HL-60/S4 (cell line): ENCODE data around the gene CTNNA3.

Experiments
- in situ Hi-C: fragments of 300-500 bp; cut with MboI; formaldehyde crosslinking; loops from 2 replicates; pipeline ENCODE4 v1.14.3; 2022; ENCODE audit warnings: low sequenced_read_pairs

CTNNA3 gene

DNA sequence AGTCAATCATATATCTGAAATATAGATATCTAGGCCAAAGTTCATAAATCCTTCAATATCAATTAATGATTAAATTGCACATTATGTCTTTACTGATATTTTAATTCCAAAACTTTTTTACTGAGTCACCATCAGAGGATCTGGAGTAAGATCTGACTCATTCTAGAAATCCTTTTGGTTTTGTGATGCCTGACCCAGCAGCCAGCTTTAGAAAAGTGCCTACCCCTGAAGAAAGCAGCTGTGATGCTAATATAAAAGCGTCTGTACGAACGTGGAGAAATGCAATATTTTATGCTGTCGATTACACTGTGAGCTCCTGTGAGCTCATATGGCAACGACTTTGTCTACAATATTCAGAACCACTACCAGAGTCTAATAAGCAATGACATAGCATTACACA, 912.7 kb downstream of the CTNNA3 start:
- in situ Hi-C loops = no loop called here

DNA sequence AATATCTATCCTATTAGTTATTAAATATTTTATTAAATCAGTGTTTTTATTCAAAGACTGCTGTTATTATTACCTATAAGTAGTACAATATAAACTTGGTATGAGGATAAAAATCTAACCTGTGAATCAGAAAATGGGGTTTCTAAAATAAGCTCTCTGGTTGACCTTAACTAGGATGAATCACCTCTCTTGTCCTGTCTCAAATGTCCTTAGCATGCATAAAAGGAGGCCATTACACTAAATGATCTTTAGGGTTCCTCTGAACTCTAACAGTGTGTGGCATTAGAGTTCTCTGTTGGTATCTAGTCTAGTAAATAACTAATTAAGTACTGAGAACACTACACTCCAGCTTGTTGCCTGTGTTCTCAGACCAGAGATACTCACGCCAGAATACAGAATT, 913.2 kb downstream of the CTNNA3 start:
- in situ Hi-C loops = no loop called here

DNA sequence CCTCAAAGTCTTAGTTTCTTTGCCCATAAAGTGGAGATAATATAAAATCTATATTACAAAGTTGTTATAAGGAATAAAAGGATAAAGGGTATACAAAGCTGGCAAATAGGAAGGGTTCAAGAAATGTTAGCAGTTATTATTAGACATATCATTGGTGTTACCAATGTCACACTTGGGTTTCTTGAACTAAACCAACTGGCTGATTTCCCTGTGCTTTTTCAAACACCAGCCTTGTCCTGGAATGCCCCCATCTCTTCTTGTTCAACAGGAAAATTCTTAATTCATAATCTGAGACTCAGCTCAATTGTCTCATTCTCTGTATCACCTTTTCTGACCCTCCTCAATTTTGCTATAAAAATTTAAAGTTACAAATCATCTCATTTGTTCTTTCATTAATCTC, 913.9 kb downstream of the CTNNA3 start:
- in situ Hi-C loops = no loop called here

DNA sequence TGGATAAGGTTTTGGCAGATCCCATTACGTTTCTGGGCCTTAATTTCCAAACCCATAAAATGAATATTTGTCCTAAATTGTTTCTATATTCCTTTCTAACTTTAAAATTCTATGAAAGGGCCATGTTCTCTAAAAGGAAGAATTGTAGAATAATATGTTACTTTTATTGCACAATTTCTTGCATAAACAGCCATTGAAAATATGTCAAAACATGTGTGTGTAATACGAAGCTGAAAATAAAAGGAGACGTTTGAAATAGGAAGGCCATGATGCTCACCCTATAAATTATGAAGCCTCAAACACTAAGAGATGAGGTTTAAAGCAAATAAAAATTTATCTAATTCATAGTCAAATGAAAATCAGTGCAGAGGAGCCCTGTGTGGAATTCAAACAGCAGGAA, 915.2 kb downstream of the CTNNA3 start:
- in situ Hi-C loops = no loop called here

DNA sequence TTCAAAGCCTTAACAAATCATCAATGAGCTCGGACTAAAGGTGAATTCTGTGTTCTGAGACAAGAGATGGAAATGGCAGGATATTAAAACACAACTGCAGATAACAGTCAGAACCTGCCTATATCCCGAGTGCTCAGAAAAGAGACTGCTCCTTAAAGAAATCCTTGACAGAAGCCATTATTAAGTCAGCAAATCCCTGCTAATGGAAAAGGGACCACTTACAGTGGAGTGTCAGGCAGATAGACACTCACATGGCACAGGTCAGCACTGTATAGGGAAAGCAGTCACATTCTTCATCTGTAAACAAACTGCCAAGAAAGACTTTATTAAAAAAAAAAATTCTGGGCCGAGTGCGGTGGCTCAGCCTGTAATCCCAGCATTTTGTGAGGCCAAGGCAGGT, 917.6 kb downstream of the CTNNA3 start:
- in situ Hi-C loops = no loop called here

DNA sequence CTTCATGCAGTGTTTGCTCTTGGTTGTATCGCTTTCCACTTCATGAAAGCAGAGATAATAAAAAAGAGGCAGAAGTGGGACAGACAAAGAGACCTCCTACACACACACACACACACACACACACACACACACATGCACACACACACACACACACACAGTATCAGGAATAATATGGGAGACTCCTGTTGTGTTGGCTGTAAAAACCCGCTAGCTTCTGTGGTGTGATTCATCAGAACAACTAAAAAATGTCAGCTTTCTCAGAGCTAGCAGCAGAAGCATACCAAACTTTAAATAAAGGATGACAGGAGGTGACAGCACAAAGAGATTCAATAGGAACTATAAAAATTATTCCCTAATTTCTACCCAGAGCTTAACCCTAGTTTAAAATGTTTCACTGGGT, 918.3 kb downstream of the CTNNA3 start:
- in situ Hi-C loops = no loop called here

DNA sequence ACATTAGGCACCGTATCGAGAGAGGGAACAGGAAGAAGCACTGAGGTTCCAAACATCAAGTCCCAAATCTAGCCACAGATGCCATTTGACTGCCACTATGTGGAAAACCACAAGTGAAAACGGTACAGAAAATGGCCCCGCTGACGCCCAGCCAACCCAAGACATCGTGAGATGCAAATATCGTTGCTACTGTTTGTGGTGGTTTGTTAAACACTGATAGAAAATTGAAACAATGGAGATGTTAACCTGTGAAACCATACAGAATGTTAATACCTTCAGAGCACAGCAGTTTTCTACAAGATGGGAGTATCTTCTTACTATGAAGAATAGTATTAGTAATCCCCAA, 922.5 kb downstream of the CTNNA3 start:
- in situ Hi-C loops = no loop called here

DNA sequence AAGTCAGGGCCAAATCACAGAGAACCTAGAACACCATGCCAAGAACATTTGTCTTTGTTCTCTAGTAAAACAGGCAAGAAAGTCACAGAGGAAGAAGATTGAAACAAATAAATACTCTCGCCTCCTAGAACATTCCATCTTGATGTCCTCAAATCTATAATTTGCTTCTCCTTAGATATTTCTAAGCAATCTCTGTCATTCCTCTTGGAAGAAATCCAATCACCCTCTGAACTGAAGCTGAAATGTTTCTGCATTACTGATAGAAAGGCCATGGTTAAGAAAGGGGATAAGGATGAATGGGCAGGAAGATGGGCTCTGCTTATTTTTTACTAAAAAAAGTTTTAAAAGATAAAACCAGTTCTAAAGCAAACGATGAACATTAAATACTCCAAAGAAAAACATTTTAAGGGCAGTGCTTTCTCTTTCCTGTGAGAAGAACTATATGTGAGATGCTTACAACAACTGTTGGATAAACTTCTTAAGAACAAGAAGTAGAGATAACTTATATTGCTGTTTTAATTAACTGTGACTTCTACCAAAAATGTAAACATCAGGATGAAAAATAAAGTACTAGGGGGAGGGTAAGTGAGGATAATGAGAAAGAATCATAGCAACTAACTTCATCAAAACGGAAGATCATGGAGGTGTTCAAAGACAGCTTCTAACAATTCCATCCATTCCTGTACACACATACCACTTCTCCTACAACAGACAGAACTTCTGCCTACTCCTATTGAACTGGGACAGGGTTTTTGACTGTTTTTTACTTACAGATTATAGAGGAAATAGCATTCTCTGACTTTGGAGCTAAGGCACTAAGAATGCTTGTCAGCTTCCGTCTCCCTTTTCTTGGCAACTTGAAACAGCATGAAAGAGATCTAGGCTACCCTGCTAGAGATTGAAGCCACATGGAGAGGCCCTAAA, 923.2 kb downstream of the CTNNA3 start:
- in situ Hi-C loops = no loop called here

DNA sequence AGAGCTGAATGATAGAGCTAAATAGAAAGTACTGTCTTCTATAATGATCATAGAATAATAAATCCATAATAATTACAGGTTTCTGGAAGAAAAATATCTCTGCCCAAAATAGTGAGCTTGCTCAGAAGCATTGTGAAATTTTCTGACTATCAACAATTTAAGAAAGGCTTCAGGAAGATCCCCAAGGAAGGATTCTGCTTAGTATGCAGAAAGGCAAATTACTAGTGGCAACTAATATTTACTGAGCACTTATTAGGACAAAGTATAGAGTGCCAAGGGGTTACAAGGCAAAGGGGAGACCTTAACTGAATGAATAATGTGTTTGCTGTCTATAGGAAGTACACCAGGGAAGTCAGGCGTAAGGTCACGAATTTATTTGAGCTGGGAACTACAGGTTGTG, 928.3 kb downstream of the CTNNA3 start:
- in situ Hi-C loops = no loop called here

DNA sequence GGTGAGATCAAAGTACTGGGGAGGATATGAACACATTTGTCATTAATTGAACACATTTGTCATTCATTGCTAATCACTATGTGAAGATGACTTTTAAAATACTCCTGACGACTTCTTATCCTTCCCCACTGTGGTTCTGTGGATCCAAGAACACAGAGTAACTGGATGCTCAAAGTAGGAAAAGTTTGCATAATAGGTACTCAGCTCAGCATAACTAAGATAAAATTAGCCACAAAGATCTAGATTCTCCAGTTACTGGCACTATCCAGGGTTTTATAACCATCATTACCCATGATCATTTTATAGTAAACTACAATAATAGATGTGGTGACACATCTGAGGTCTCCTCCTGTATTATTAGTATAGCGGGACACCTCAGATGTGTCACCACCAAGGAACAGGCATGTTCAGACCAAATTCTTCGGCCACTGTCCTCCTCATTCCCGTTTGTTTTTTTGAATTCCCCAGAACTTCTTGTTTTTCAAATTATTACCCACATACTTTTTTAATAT, 933.7 kb downstream of the CTNNA3 start:
- in situ Hi-C loops = no loop called here

DNA sequence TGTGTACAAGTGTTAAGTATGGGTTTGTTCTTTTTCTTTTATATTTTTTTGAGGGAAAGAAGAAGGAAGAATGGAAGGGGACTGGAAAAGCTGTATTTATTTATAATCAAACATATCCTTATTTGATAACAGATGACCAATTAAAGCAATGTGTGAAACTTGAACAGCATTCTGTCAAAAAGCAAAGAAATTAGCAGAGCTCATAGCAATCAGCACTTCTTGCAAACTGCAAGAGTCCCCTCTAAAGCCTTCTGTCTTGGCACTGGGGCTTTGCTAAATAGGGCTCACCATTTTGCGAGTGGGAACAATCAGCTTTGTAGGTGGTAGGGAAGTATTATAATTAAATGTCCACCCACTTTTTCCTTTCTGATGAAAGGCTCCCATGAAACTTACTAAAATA, 935.1 kb downstream of the CTNNA3 start:
- in situ Hi-C loops = no loop called here

DNA sequence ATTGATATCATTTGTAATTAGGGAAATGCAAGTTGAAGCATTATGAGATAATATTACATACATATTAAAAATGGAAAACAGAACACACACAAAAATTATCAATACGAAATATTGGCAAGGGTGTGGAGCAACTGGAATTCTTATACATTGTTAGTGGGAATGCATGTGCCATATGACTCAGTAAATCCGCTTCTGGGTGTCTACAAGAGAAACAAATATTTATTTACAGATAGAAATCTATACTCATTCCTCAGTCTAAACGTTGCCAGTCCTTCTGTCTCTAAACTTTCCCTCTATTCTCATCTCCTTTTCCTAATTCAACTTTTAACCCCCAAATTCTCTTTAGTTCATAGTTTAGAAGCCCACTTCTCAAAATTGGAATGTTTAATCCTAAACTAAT, 940.5 kb downstream of the CTNNA3 start:
- in situ Hi-C loops = no loop called here

DNA sequence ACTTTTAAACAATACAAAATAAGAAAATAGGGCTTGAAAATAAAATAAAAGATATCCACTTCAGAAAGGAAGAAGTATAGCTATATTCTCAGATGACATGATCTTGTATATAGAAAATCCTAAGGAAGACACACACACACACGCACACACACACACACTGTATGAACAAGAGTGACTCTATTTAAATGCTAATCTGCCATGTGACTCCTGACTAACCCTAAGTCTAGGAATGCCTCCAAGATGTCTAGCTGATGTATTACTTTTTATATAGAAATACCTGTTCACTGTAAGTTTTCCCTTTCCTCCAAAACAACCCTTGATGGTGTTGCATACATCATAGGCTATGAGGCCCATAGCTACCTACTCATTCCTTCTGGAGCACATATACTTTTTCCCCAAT, 943.3 kb downstream of the CTNNA3 start:
- in situ Hi-C loops = no loop called here

DNA sequence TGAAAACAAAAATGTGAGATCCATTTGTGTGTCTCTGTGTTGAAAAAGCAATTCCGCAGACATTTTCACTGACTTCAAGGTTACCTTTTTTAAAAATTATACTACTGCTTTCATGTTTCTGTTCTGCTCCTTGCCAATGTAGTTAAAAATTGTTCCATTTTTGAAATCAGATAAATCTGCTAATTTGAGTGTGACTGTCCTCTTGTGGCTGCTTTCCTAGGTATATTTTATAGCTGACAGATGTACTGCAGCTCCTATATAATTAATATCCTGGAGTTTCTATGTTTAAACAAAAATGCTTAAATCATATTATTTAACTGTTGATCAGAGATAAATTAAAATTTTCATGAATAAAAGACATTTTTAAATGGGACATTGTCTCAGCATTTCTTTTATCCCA, 947.8 kb downstream of the CTNNA3 start:
- in situ Hi-C loops = no loop called here

DNA sequence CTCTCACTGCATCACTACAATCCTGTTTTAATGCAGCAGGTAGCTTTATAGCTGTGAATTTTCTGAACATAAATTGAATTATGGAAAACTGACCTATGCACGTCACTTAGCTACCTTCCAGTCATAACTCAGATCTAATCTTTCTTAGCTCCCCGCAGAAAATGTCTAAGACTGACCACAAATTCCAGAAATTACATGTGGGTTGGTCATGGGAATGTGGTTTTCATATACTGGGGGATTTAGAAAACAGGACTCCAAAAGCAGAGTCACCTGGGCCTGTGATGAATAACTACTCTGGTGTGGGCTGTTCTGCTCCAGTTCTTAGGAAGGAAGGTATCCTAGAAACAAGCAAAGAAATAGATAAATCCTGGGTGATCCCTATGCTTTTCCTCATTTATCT, 948.5 kb downstream of the CTNNA3 start:
- in situ Hi-C loops = no loop called here

DNA sequence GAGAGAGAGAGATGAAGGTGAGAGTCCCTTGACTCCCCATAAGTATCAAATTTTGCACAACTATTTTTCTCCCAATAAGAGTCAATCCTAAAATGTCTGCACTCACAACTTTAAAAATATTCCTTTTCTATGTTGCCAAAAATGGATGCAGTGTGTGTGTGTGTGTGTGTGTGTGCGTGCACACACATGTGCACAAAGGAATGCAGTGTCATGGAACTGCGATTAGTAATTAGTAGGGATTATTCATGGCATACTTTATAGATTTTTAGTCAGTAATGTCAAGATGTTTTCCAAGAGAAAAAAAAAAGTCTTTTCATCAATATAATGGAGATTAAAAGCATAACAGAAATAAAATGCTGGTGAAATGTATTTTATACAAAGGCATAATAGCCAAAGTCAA, 949.3 kb downstream of the CTNNA3 start:
- in situ Hi-C loops = no loop called here

DNA sequence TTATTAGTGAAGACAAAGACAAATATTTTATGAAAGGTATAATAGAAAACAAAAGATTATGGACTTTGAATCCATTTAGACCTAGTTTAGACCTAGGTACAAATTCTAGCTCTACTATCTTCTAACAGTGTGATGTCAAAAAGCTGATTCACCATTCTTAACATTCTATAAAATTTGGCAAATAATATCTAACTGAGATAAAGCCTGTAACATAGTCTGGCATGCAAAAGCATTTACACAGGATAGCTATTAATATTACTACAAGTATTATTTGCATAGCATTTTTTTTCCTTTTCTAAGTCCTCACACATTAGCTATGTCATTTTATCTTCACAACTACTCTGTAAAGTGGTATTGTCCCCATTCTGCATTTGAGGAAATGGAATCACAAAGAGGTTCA, 949.7 kb downstream of the CTNNA3 start:
- in situ Hi-C loops = no loop called here

DNA sequence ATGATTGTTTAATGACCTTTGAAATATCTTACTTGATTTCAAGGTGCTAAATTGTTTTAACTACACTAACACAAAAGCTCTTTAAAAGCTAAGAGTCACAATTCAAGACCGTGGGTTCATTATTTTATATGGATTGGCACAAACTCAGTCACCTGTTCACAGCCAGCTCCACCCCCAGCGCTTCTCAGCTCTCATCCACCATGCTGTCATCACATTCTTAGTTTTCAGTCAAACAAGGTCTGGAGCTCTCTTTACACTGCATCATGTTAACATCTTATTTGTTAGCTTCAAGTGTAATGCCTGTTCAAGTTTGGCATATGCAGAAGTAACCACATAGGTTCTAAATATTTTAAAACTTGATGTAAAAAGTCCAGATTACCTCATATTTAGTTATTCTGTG, 951.1 kb downstream of the CTNNA3 start:
- in situ Hi-C loops = no loop called here

DNA sequence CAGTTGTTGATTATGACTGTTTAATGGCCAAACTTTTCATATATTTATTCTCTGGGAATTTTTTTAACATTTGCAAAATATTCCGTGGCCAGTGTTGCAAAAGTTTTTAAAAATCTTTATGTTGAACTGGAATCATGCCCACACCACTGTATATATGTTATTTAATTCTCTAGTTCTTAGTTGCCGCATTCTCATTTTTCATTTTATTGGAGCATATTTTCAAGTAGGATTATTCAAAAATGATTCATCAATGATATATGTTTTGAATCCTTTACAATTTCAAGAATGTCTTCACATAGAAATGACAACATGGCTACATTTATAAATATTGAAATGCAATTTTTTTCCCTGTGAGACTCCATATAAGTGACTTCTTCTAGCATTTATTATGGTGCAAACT, 958.8 kb downstream of the CTNNA3 start:
- in situ Hi-C loops = no loop called here

DNA sequence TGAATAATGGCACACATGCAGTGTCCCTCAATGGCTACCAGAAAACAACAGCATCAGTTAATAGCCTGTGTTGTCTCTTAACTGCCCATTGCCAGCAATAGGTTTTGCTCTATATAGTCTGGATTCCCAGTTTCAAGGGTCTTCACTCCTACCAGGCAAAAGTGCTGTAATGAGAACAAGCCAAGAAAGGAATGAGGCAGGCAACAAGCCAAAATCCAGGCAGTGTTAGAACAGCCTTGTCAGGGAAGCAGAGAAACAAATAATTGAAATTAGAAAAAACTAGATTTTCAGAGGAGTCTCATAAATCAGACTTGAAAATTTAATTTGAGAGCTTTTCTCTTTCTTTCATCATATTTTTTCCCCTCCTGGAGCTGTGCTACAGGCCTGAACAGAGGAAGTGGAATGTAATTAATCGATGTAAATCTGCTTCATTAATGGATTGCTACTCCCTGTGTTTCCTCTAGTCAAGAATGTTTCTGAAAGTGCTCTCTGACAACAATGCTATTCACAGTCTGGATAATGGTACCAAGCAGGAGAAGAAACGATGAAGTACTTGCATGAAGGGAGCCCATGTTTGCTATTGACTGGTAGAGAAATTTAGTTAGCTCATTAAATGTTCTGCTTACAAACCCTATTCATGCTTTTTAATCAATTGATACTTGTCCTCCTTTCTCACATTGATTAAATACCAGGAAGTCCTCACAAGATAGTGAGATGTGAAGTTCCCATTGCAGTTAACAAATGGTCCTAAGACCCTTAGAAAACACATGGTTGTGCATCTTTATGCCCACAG, 972.2 kb downstream of the CTNNA3 start:
- in situ Hi-C loops = no loop called here

DNA sequence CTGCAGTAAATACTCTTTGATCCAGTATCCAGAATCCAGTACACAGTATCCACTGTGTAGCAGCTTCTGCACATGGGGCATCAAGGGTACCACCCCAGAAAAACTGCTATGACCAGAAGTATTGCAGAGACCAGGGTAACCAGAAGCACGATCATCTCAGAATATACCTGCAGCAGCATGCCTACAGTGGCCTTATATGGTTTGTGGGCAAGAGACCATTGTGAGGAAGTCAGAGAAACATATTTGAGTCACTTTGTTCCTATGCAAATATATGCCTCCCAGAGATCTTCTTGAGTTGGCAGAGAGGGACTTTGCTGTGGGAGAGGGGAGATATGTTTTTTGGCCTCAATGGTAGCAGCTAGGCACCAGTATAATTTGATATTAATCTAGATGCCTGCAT, 976.5 kb downstream of the CTNNA3 start:
- in situ Hi-C loops = no loop called here
